ENCODE data around the gene GPATCH2. TPM values are rescaled to one million over a fixed set of nuclear protein-coding genes. Genes with fewer than 3 reads are reported as not detected.

GPATCH2 gene
- polyA plus RNA-seq, 1 donor from 2014 or later = 12.3 TPM

DNA sequence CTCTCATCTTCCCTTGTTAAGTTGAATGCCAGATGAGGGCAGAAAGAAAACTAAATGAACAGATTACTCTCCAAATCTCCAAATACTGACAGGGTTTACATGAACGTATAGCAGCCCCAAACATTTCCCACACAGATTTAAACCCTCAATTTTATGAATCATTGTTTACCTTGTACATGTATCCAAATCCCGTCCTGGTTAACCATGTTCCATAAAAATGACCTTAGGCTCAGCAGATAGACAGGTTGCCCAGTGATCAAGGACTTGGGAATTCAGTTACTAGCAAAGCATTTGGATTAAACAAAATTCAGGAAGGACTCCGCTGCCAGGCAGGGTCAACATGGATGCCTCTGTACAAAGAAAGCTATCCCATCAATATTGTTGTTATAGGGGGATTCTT is 213.5 kb downstream of the GPATCH2 start:
- Histone ChIP-seq H3K9me3 (ENCODE audit: low read length) (no peaks in the 10 kb centered on the region), H3K9ac (ENCODE audit: low read length) (no peak overlapping the region), H2AFZ (ENCODE audit: low read depth, low read length) (no peak overlapping the region), H3F3A (ENCODE audit: insufficient read depth, low read length, poor library complexity, severe bottlenecking) (no peaks in the 10 kb centered on the region), H3K4me3 (ENCODE audit: low read length) (no peak overlapping the region), H4K20me1 (ENCODE audit: insufficient read depth) (no peaks in the 10 kb centered on the region), H3K36me3 (ENCODE audit: insufficient read depth, low read length) (no peaks in the 10 kb centered on the region), H3K27ac (ENCODE audit: low read length) (no peak overlapping the region), H3K27me3 (ENCODE audit: insufficient read depth, low read depth, low read length) (no peaks in the 10 kb centered on the region), H3K4me2 (ENCODE audit: low read length) (no peak overlapping the region), H3K79me2 (replicated peaks; ENCODE audit: insufficient read depth, low read length) (no peaks in the 10 kb centered on the region), H3K9me2 (ENCODE audit: insufficient read depth, low read length) (no peaks in the 10 kb centered on the region)
- TF ChIP-seq, protein P1, sequence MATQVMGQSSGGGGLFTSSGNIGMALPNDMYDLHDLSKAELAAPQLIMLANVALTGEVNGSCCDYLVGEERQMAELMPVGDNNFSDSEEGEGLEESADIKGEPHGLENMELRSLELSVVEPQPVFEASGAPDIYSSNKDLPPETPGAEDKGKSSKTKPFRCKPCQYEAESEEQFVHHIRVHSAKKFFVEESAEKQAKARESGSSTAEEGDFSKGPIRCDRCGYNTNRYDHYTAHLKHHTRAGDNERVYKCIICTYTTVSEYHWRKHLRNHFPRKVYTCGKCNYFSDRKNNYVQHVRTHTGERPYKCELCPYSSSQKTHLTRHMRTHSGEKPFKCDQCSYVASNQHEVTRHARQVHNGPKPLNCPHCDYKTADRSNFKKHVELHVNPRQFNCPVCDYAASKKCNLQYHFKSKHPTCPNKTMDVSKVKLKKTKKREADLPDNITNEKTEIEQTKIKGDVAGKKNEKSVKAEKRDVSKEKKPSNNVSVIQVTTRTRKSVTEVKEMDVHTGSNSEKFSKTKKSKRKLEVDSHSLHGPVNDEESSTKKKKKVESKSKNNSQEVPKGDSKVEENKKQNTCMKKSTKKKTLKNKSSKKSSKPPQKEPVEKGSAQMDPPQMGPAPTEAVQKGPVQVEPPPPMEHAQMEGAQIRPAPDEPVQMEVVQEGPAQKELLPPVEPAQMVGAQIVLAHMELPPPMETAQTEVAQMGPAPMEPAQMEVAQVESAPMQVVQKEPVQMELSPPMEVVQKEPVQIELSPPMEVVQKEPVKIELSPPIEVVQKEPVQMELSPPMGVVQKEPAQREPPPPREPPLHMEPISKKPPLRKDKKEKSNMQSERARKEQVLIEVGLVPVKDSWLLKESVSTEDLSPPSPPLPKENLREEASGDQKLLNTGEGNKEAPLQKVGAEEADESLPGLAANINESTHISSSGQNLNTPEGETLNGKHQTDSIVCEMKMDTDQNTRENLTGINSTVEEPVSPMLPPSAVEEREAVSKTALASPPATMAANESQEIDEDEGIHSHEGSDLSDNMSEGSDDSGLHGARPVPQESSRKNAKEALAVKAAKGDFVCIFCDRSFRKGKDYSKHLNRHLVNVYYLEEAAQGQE (IDR thresholded peaks at IDR 0.05; ENCODE audit: borderline replicate concordance) = no peak
- TF ChIP-seq SMC3 (conservative IDR thresholded peaks at IDR 0.05; ENCODE audit: poor library complexity) (no peak), MXI1 (conservative IDR thresholded peaks at IDR 0.05; ENCODE audit: poor library complexity, severe bottlenecking) (no peak), TAF1 (IDR thresholded peaks at IDR 0.05; ENCODE audit: low read depth) (no peak), POLR2AphosphoS5 (IDR thresholded peaks at IDR 0.05) (no peak), EZH2 (IDR thresholded peaks at IDR 0.05; ENCODE audit: borderline replicate concordance, insufficient read depth, low read length, poor library complexity, severe bottlenecking) (no peak)
- TF ChIP-seq, protein P2, sequence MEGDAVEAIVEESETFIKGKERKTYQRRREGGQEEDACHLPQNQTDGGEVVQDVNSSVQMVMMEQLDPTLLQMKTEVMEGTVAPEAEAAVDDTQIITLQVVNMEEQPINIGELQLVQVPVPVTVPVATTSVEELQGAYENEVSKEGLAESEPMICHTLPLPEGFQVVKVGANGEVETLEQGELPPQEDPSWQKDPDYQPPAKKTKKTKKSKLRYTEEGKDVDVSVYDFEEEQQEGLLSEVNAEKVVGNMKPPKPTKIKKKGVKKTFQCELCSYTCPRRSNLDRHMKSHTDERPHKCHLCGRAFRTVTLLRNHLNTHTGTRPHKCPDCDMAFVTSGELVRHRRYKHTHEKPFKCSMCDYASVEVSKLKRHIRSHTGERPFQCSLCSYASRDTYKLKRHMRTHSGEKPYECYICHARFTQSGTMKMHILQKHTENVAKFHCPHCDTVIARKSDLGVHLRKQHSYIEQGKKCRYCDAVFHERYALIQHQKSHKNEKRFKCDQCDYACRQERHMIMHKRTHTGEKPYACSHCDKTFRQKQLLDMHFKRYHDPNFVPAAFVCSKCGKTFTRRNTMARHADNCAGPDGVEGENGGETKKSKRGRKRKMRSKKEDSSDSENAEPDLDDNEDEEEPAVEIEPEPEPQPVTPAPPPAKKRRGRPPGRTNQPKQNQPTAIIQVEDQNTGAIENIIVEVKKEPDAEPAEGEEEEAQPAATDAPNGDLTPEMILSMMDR (IDR thresholded peaks at IDR 0.05; ENCODE audit: poor library complexity, severe bottlenecking) = no peak

DNA sequence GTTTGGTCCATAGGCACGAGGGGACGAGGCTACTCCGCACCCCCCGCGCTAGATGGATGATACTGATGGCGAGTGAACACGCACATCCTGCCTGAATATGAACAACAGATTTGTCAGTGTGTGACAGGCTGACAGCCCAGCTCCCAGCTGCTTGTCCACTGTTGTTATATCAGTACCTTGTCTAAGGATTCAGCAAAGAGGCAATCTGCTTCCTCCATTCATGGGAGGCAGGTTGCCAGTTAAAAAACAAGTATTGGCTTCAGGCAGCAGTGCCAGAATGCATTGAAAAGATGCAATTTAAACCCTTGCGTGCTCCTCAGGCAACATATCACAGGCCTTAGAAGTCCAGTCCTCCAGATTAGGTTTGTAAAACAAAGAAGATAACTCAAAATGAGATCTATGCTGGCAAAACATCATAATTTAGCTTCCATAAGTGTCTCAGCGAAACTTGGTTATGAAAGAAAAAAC is 223.3 kb downstream of the GPATCH2 start:
- H3F3A ChIP-seq (ENCODE audit: insufficient read depth, low read length, poor library complexity, severe bottlenecking) = no peaks in the 10 kb centered on the region
- no peak overlapping the region for H3K27ac ChIP-seq (ENCODE audit: low read length)
- H3K4me3 ChIP-seq (ENCODE audit: low read length) = peak overlapping the region; percentile 30
- TF ChIP-seq, protein P2 (IDR thresholded peaks at IDR 0.05; ENCODE audit: poor library complexity, severe bottlenecking) = no peak
- TF ChIP-seq POLR2AphosphoS5 (IDR thresholded peaks at IDR 0.05) (peak; percentile 51), EZH2 (IDR thresholded peaks at IDR 0.05; ENCODE audit: borderline replicate concordance, insufficient read depth, low read length, poor library complexity, severe bottlenecking) (no peak), TAF1 (IDR thresholded peaks at IDR 0.05; ENCODE audit: low read depth) (no peak), RAD21 (conservative IDR thresholded peaks at IDR 0.05) (no peak), SMC3 (conservative IDR thresholded peaks at IDR 0.05; ENCODE audit: poor library complexity) (no peak), EP300 (conservative IDR thresholded peaks at IDR 0.05; ENCODE audit: poor library complexity, severe bottlenecking) (peak; percentile 84), MXI1 (conservative IDR thresholded peaks at IDR 0.05; ENCODE audit: poor library complexity, severe bottlenecking) (peak; percentile 14)
- TF ChIP-seq, protein P1 (IDR thresholded peaks at IDR 0.05; ENCODE audit: borderline replicate concordance) = no peak
- H3K27me3 ChIP-seq (ENCODE audit: insufficient read depth, low read depth, low read length) = no peaks in the 10 kb centered on the region
- H3K9me3 ChIP-seq (ENCODE audit: low read length) = no peaks in the 10 kb centered on the region
- H3K9ac ChIP-seq (ENCODE audit: low read length) = no peak overlapping the region
- no peaks in the 10 kb centered on the region for H3K9me2 ChIP-seq (ENCODE audit: insufficient read depth, low read length)
- H3K4me2 ChIP-seq (ENCODE audit: low read length) = peak overlapping the region; percentile 24
- H2AFZ ChIP-seq (ENCODE audit: low read depth, low read length) = no peak overlapping the region
- no peaks in the 10 kb centered on the region for H3K36me3 ChIP-seq (ENCODE audit: insufficient read depth, low read length)
- no peaks in the 10 kb centered on the region for H4K20me1 ChIP-seq (ENCODE audit: insufficient read depth)
- H3K79me2 ChIP-seq (replicated peaks; ENCODE audit: insufficient read depth, low read length) = no peaks in the 10 kb centered on the region
